Stimulated activated naive CD4-positive, alpha-beta T cell treated with Interleukin-2 at 50 U/mL for 16 hours (primary cell): ENCODE measurements around the gene MESD.

ENCODE experiments used
- DNase-seq: peaks from one replicate; lab custom pipeline; 2025; lab: John Stamatoyannopoulos, UW

The MESD gene

DNA sequence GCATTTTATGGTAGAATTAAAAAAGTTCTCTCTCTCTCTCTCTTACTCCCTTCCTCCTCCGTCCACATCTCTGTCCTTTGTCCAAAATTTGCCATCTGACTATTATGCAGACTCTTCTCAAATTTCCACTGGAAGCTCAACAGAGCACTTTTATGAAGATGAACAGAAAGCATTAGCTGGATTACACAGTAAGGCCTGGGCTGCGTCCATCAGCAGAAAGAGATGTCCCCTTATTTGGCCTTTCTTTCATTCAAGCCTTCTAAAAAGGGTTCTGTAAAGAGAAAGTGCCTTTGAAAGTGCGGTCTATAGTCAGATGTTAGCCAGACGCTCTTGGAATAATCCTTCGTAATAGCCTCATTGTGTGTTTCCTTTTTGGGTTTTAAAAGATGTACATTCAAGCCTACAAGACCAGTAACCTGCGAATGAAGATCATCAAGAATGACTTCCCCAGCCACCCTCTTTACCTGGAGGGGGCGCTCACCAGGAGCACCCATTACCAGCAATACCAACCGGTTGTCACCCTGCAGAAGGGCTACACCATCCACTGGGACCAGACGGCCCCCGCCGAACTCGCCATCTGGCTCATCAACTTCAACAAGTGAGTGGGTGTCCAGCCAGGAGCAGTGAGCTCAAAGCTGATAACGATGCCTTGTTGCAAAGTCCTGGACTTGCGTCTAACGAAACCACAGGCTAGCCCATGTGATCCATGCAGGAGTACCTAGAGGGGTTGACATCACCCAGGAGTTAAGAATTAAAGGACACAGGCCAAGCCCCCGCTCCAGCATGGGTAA, 53.1 kb downstream of the MESD start:
- no peak for DNase-seq

GRCh38 chr15:80934761-80935221, 54.8 kb downstream of the MESD start:
- DNase-seq, result no peak

DNA sequence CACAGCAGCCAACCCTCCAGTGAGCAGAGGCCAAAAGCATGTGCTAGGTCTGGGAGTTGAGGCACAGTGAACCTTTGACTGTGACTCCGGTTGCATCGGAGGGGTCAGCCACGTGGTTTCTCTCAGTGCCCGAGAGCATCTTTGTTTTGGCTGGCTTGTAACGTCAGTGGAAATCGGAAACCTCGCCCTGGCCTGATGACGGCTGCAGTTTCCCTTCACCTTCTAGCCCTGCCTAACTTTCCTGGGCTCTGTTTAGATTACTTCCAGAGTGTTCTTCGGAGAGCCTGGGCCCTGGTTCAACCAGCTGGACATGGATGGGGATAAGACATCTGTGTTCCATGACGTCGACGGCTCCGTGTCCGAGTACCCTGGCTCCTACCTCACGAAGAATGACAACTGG, 56.6 kb downstream of the MESD start:
- no peak for DNase-seq

- no peak for DNase-seq
Measured at GRCh38 chr15:80932513-80932815, 57.2 kb downstream of the MESD start.

DNA sequence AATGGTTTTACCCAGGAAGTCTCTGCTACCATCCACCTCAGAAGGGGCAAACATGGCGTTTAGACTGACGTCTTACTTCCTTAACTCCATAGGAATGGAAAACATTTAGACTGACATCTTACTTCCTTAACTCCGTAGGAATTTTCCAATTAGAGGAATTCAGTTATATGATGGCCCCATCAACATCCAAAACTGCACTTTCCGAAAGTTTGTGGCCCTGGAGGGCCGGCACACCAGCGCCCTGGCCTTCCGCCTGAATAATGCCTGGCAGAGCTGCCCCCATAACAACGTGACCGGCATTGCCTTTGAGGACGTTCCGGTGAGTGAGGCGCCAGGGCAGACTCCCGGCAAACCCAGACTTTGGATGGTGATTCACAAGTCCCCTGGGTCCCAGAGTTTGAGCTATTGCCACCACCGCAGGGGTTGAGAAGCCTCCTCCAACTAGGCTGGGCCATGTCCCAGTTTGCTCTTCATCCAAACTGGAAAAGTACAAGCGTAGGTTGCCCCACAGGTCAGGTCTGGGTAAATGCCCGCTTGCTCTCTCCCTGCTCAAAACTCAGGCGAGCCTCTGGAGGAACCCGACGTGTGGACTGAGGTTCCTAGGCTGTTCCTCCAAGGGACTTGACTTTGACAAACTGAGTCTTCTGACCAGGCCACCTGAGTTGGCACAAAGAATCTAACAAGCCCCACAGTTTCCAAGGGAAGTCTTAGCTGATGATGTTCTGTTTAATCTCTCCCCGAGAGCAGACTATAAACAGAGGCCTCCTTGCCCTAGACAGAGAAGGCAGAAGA, 57.7 kb downstream of the MESD start:
- DNase-seq, result no peak

- no peak for DNase-seq
Measured at GRCh38 chr15:80931191-80931590, 58.4 kb downstream of the MESD start.

GRCh38 chr15:80929689-80930088, 59.9 kb downstream of the MESD start:
- DNase-seq, result no peak

GRCh38 chr15:80929225-80929624, 60.4 kb downstream of the MESD start:
- no peak for DNase-seq

GRCh38 chr15:80926126-80926525, 63.5 kb downstream of the MESD start:
- no peak for DNase-seq

- DNase-seq, result no peak
Measured at GRCh38 chr15:80925597-80926059, 64.0 kb downstream of the MESD start.

GRCh38 chr15:80924278-80924677, 65.3 kb downstream of the MESD start:
- no peak for DNase-seq

DNA sequence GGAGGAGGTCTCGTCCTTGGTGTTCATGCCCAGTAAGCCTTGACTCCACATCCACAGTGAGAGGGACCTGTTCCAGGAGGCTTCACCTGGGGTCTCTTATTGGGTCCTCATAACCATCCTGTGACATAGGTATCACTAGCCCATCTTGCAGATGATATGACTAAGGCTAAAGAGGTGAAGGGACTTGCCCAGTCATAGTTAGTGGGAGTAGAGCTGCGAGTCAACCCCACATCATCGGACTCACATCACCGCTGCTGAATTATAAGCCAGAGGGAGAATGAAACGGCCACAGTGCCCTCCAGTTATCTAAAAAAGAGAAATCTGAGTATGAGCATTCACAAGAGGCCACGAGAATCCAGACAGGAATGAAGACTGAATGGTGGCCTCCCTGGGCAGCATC, 66.0 kb downstream of the MESD start:
- DNase-seq, result no peak

DNA sequence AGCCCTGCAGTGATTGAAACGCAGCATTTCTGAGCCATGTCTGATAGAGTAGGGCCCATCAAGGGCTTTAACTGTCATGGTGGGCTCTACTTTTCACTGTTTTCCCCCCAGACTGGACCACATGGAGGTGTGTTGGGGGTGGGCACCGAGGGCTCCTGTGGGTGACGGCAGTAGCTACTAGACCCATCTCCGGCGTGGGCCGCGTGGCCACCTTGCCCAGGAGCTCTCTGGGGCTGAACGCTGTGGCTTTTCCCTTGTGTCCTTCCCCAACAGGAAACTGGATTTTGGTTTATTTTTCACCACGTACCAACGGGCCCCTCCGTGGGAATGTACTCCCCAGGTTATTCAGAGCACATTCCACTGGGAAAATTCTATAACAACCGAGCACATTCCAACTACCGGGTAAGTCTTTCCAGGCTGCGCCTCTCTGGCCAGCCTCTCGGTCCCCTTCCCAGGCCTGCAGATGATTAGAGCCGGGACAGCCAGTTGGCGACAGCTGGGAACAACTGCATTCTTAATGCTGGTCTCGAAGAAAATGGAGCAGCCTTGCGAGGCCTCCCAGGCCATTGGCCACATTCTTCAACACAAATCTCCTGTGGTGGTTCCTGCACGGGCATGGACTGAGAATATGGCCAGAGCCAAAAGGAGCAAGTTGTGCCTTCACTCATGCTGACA, 67.7 kb downstream of the MESD start:
- no peak for DNase-seq

- DNase-seq, result no peak
Measured at GRCh38 chr15:80920271-80920699, 69.3 kb downstream of the MESD start.

GRCh38 chr15:80918196-80918783, 71.3 kb downstream of the MESD start:
- DNase-seq, result no peak

DNA sequence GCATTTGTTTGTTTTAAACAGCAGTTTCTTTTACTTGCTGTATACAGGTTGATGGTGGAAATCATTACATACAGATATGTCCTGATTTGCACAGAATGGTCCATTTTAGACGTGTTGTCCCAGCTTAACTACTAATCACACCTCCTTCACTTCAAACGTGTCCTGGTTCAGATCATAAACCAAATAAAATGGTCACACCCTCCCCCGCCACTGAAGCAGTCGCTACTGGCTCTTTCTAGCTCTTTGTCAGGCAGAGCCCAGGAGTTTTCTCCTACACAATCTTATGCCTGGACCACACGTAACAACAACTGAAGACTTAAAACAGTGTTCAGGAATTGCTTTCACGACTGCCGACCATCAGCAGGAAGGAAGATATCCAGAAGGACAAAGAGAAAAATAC, 73.6 kb downstream of the MESD start:
- DNase-seq, result no peak

DNA sequence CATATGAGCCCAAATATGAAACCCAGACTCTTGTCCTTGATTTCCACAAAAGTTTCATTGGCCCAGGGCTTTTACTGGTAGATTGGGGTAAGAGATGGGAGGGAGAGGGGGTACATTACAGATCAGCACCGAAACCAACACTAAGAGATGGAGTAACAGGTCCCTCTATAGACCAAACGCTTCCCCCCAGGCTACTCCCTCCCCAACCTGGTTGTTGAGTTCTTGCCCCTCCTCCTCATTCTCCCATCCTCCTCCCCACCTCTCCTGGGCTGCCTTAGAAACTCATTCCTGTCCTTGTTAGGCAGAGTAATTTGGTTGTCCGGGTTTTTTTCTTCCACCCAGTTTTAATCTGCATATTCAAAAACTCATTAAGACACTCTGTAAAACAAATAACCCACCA, 74.1 kb downstream of the MESD start:
- no peak for DNase-seq

DNA sequence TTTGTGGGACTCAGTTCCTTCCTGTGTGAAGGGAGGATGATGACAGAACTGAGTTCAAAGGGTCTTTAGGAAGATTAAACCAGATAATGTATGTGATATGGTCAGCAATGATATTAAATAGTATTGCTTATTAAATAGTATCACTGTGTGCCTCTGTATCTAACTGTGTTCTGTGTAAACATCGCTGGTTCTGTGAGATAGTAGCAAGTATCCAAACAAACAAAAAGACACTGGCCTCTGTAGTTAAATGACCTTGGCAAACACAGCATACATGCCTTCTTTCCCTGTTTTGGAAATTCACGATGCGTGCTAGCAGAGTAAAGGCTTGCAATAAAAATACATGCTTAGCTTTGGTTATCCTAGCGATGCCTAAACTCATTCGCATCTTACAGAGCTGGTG, 76.1 kb downstream of the MESD start:
- no peak for DNase-seq

DNA sequence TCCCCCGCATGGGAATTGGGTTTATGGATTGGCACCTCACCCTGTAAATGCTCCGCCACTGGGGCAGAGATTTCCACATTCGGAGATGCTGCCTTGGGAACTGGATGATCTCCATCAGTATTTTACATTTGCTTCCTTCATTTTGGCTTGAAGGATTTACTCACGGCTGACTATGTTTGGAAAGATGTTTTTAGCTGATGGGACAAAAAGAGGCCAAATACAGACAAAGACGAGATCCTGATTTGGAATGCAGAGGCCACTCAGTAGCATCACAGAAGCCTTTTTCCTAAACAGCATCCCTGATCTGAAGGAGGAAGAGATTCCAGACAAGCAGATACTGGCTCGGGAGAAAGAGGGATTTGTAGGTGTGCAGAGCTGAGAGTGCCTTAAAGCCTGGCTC, 76.9 kb downstream of the MESD start:
- no peak for DNase-seq

DNA sequence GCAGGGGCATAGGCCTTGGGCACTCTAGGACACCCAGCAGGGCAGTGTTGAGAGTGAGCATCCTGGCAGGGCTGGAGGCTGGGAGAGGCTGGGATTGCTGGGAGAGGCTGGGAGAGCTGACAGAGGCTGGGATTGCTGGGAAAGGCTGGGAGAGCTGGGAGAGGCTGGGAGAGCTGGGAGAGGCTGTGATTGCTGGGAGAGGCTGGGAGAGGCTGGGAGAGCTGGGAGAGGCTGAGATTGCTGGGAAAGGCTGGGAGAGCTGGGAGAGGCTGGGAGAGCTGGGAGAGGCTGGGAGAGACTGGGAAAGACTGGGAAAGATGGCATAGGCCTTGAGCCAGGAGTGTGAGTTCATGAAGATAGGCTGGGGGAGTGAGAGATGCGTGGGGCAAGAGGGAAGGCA, 77.8 kb downstream of the MESD start:
- DNase-seq, result no peak

GRCh38 chr15:80906159-80906766, 83.4 kb downstream of the MESD start:
- DNase-seq, result no peak

- DNase-seq, result no peak
Measured at GRCh38 chr15:80904998-80905397, 84.6 kb downstream of the MESD start.
